ENCODE measurements around the gene CRYBG1.

DNA sequence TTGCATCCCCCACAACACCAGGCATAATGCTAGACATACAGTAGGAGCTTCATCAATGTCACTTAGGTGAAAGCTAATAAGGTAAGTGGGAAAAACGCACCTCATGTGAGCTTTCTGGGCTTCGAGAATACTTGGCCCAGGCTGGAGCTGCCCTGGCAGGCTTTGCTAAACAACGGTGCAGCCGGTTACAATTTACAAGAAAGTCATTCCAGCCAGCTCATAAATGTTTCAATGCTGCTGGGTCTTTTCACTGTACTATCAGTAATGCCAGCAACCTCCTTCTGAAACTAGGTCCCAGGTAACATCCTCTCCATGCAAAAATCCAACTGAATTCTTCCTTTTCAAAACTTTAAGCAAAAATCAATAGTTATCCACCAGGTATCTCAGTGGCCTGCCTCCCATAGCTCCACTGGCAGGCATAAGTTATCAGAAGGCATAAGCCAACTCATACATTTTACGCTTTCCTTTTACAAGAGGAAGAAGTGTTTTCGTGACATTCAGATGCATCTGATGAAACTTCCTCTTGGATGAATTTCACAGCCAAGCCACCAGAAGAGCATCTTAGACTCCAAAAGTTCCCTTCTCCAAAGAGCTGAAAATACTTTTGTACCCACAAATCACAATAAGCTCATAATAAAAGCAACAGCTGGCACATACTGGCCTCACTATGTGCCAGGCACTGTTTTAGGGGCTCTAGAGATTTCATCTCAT lies 212.5 kb downstream of the CRYBG1 start:
- TF ChIP-seq CTCF (IDR thresholded peaks at IDR 0.05) (no peak), POLR2A (IDR thresholded peaks at IDR 0.05) (no peak)

Data from lower leg skin (tissue), 3 donors.